DMS153 (cell line): ENCODE measurements around the gene HHIPL1.

ENCODE experiments used
- DNase-seq: peaks from one replicate; lab custom pipeline; 2025; lab: John Stamatoyannopoulos, UW

The HHIPL1 gene

GRCh38 chr14:99611646-99612045 lies 33.3 kb upstream of the HHIPL1 start:
- no peak for DNase-seq

GRCh38 chr14:99612071-99612737 lies 32.7 kb upstream of the HHIPL1 start:
- DNase-seq, result no peak

GRCh38 chr14:99612738-99613330 lies 32.1 kb upstream of the HHIPL1 start:
- no peak for DNase-seq

GRCh38 chr14:99615497-99616157 lies 29.3 kb upstream of the HHIPL1 start:
- no peak for DNase-seq

GRCh38 chr14:99616832-99617800 lies 27.8 kb upstream of the HHIPL1 start:
- no peak for DNase-seq

GRCh38 chr14:99619835-99620834 lies 24.8 kb upstream of the HHIPL1 start:
- no peak for DNase-seq

- no peak for DNase-seq
Observed at GRCh38 chr14:99621948-99622347, 23.0 kb upstream of the HHIPL1 start.

GRCh38 chr14:99624024-99624423 lies 20.9 kb upstream of the HHIPL1 start:
- DNase-seq, result no peak

GRCh38 chr14:99624971-99625370 lies 20.0 kb upstream of the HHIPL1 start:
- no peak for DNase-seq

GRCh38 chr14:99625476-99625875 lies 19.5 kb upstream of the HHIPL1 start:
- DNase-seq, result no peak

- DNase-seq, result no peak
Observed at GRCh38 chr14:99626041-99626648, 18.8 kb upstream of the HHIPL1 start.

- no peak for DNase-seq
Observed at GRCh38 chr14:99627100-99627499, 17.8 kb upstream of the HHIPL1 start.

GRCh38 chr14:99627510-99628381 lies 17.2 kb upstream of the HHIPL1 start:
- DNase-seq, result no peak

GRCh38 chr14:99628887-99629618 lies 15.9 kb upstream of the HHIPL1 start:
- DNase-seq, result no peak

GRCh38 chr14:99630202-99630601 lies 14.7 kb upstream of the HHIPL1 start:
- DNase-seq, result no peak

GRCh38 chr14:99632410-99633035 lies 12.4 kb upstream of the HHIPL1 start:
- no peak for DNase-seq

GRCh38 chr14:99633141-99633540 lies 11.8 kb upstream of the HHIPL1 start:
- DNase-seq, result no peak

- DNase-seq, result no peak
Observed at GRCh38 chr14:99633918-99634317, 11.0 kb upstream of the HHIPL1 start.
